ENCODE data around the gene PARD6B. TPM values are rescaled to one million over a fixed set of nuclear protein-coding genes. Genes with fewer than 3 reads are reported as not detected.
A peak's percentile ranks its signal among the peaks of the same experiment; 100 is the strongest.
"Not testable (repeated sequence)": the region's sequence is repeated elsewhere in the genome, so short reads cannot be mapped to it uniquely, and the experiment has no call there.

PARD6B gene, protein sequence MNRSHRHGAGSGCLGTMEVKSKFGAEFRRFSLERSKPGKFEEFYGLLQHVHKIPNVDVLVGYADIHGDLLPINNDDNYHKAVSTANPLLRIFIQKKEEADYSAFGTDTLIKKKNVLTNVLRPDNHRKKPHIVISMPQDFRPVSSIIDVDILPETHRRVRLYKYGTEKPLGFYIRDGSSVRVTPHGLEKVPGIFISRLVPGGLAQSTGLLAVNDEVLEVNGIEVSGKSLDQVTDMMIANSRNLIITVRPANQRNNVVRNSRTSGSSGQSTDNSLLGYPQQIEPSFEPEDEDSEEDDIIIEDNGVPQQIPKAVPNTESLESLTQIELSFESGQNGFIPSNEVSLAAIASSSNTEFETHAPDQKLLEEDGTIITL
- polyA plus RNA-seq (ENCODE audit: insufficient read depth in 1 of 5, insufficient read length in 5 of 5, low replicate concordance in 1 of 5) = 1 to 10 TPM; 5.2 to 8.3 (median 6.6) TPM
- long read RNA-seq, donor 1, full-length matches to known transcripts = 5 of 5 reads
- long read RNA-seq, donor 1, partial matches to known transcripts = 0 of 5 reads
- long read RNA-seq, donor 1, other reads (novel, unspliced or antisense) = 0 of 5 reads
- long read RNA-seq, donor 2 = 0 reads
- long read RNA-seq, donor 3, full-length matches to known transcripts = 3 of 3 reads
- long read RNA-seq, donor 3, partial matches to known transcripts = 0 of 3 reads
- long read RNA-seq, donor 3, other reads (novel, unspliced or antisense) = 0 of 3 reads
- long read RNA-seq, donor 4, full-length matches to known transcripts = 1 of 1 reads
- long read RNA-seq, donor 4, partial matches to known transcripts = 0 of 1 reads
- long read RNA-seq, donor 4, other reads (novel, unspliced or antisense) = 0 of 1 reads
- long read RNA-seq, donor 5, full-length matches to known transcripts = 3 of 3 reads
- long read RNA-seq, donor 5, partial matches to known transcripts = 0 of 3 reads
- long read RNA-seq, donor 5, other reads (novel, unspliced or antisense) = 0 of 3 reads
- long read RNA-seq, donor 6, full-length matches to known transcripts = 7 of 29 reads
- long read RNA-seq, donor 6, partial matches to known transcripts = 22 of 29 reads
- long read RNA-seq, donor 6, other reads (novel, unspliced or antisense) = 0 of 29 reads
- long read RNA-seq, donor 7, full-length matches to known transcripts = 2 of 2 reads
- long read RNA-seq, donor 7, partial matches to known transcripts = 0 of 2 reads
- long read RNA-seq, donor 7, other reads (novel, unspliced or antisense) = 0 of 2 reads
- long read RNA-seq, donor 8, full-length matches to known transcripts = 2 of 2 reads
- long read RNA-seq, donor 8, partial matches to known transcripts = 0 of 2 reads
- long read RNA-seq, donor 8, other reads (novel, unspliced or antisense) = 0 of 2 reads

DNA sequence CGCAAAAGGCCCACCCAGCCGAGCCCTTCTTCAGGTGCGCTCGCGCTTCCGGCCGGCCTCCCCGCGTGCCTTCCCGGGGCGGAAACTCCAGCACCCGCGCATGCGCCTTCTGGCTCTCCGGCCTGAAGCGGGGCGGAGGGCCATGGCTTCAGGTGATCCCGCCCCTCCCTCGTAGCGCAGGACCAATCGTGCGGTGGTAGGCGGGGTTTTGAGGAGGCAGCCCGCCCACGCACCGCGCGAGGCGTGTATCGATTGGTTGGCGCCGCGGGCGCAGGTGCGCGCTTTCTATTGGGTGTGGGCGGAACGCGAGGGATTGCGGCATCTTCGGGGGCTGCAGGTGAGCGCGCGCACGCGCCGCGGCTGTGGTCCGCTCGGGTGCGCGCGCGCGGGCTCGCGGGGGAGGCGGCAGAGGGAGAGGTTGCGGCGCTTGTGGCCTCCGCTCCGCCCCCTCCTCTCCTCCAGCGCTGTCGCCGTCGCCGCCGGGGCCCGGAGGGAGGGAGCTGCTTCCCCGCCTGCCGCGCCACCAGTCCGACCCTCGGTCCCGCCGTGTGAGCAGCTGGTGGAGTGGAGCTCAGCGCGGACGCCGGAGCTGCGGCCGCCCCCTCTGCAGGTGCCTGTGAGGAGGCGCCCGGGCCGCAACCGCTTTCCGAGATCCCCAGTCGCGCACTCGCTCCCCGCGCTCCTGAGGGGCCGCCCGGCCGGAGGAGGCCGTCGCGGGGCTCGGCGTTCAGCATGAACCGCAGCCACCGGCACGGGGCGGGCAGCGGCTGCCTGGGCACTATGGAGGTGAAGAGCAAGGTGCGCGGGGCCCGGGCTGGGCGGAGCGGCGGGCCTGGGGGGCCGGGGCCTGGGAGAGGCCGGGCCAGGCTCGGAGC, at the start of gene PARD6B:
TSS of gene PARD6B (plus strand) at position 526 of the 875 bp plus-strand sequence. CDS start at position 733, 207 bp downstream.
- DNase-seq = peak; percentile 95 to 96

DNA sequence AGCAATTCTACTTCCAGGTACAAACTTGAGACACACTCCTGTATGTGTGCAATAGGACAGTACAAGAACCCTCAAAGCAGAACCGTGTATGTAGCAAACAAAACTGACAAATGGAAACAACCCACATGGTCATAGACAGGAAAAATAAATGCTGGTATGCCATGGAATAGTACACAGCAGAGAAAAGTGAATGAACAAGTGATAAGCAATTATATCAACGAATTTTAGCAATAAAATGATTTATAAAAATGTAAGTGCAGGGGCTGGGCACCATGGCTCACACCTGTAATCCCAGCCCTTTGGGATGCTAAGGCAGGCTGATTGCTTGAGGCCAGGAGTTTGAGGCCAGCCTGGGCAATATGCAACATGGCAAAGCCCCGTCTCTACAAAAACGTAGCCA, 49.3 kb upstream of the PARD6B start:
- DNase-seq = no peak

DNA sequence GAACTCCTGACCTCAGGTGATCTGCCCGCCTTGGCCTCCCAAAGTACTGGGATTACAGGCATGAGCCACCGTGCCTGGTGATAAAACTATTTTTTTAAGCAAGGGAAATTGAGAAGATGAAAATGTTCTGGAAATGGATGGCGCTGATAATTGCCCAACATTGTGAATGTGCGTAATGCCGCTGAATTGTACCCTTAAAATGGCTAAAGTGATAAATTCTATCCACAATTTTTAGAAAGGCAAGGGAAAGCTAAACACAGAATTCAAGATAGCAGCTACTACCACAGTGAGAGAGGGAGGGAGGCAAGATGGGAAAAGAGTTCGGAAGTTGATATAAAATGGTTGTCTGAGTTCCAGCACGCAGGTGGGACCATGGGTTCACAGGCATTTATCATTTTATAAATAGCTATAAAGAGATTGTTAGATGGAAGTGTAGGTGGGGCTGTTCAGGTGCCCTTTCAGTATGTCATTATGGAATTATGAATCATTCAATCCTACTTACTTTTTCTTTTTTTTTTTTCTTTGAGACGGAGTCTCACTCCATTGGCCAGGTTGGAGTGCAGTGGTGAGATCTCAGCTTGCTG, 48.3 kb upstream of the PARD6B start:
- no peak for DNase-seq

DNA sequence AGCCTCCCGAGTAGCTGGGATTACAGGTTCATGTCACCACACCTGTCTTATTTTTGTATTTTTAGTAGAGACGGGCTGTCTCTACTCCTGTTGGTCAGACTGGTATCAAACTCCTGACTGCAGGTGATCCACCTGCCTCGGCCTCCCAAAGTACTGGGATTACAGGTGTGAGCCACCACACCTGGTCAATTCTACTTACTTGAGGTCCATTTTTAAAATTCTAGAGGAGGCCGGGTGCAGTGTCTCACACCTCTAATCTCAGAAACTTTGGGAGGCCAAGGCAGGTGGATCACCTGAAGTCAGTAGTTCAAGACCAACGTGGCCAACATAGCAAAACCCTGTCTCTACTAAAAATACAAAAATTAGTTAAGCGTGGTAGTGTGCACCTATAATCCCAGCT, 47.8 kb upstream of the PARD6B start:
- no peak for DNase-seq

DNA sequence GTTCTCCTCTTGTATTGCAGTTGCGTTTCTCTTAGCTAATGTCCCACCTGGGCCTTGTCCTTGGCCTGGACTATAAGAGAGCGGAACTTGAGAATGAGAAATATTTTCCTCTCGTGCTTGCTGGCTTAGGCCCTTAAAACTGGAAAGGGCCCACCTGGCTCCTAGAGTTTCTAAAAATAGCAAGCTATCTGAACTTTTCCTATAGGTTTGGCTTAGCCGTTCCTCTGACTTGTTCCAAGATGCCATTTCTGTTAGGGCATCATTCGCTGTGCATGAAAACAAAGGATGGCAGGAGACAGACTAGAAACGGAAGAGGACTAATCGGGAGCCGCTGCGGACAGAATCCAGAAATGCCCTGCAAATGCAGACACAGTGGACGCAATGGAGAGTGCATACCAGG, 44.6 kb upstream of the PARD6B start:
- DNase-seq = no peak

DNA sequence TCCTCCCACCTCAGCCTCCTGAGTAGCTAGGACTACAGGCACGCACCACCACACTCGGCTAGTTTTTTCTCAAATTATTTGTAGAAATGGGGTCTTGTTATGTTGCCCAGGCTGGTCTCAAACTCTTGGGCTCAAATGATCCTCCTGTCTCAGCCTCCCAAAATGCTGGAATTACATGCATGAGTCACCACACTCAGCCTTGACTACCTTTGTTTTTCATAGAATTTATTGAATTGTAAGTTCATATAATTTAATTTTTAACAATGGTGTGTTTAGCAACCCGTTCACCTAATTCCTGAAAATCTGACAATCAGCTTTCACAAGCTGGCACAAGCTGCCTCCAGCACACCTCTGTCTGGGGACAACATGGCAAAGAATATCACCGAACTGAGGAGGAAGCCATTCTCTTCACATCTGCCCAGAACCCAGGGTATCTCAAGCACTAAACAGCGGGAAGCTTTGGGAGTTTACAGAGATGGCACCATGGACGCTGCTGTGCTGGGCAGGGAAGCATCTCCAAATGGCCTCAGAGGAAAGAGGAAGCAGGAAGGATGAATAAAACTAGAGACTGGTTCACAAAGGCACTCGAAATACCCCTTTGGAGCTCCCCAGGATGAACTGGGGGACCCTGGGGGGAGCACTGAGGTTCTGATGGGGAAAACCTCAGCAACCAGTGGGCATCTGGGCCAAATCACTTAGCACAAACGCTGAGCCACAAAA, 43.0 kb upstream of the PARD6B start:
- DNase-seq = no peak

DNA sequence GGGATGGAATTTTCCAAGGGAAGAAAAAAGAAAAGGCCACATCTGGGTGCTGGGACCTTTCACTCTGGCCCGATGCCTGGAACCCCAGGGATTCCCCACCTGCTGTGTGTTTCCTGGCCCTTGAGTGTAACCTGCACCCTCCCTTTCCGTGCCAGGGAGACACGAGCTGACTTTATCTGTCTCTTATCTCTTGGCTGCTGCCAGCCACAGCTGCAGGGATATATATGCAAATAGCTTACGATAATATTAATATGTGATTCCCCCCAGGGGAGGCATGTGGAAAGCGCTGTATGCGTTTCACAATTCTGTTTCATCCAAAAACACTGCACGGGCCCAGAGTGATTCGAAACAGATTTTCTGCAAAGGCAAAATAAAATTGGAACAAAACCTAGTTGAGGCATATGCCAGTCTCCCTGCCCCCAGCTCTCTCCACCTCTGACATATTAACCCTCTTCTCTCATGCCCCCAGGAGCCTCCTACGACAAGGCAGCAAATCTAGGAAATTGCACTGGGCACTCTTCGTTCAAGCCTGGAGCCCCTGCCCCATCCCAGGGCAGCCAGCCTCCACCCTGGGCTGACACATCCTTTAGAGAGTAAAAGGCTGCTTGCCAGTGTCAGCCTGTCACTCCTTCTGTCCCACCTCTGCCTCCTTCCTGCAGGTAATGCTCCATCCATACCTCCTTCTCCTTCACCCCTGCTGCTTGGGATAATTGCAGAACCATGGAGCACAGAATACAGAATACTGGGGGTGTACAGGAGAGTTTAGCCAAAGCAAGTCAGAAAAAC, 41.3 kb upstream of the PARD6B start:
- DNase-seq = no peak

DNA sequence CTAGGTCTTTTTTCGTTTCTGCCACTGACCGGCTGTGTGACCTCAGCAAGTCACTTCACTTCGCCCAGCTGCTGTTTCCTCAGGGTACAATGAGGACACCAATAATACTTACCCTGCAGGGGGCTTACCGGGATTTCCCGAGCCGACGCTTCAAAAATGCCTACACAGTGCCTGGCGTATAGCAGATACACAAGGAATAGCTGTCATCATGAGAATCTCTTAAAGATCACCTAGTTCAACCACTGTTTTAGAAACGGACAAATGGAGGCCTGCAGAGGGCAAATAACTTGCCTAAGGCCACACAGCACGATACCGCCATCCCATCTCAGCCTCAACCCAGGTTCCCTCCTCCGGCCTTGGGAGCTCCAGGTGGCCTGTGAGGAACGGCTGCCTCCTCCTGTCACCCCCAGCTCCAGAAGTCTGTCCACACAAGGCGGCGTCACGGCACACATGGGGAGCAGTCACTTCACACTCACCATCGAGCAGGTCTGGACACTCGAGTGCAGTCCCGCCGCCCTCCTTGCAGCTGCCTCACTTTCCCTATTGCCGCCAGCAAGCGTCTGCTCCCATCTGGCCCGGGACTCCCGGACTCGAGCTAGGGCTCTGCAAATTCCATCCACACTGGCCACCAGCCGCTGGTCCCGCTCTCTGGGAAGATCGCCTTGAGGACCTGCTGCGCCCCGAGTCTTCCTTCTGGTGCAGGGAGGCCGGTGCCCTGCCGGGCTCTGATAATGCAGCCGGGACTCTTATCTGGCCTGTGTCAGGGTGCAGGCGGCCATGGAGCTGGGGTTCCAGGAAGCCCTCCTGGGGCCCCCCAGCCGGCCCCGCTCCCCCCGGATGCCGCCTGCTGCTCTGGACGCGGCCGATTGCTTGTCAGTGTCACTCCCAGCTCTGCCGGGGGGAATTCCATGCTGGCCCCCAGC, 40.5 kb upstream of the PARD6B start, which contains the start of gene RIPOR3:
TSS of gene RIPOR3 (minus strand) at position 893 of the 923 bp plus-strand sequence. CDS start at position 479, 414 bp downstream.
- no peak for DNase-seq

DNA sequence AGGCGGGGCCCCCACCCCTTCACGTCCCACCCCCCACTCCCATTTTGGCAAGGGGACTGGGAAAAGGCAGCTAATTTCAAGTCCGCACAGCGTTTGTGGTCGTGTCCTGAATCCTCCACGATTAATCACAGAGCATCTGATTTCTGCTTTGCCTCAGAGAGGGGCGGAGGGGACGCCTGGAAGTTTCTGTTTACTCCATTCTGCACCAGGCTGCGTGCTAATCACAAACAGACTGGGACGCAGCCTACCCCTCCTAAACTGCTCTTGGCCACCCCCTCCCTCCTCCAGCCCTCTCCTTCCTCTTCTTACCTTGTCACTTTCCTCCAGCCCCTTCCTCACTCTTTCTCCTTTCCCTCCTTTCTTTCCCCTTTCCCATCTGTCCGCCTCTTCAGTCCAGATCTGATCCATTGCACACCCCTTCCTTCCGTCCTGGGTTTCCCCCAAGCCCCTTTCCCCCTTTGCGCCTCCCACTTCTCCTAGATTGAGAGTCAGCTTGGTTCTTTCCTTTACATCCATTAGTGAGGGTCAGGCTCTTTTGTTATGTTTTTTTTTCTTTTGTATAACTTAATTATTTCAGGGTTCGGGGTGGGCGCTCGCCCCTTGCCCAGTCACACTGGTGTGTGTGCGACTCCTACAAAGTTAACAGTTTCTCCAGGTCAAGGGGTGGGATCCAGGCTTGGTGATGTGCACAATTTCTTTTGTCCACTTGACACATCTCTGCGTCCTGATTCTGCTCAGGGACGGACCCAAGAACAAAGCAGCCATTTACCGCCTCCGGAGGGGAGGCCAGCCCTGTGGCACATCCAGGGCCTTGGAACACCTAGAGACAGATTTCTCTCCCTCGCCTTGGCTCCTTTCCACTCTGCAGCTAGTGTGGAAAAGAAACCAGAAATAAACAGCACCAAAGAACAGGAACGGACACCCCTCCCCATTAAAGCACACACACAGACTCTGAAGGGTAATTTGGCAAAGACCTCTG, 39.5 kb upstream of the PARD6B start:
- no peak for DNase-seq

DNA sequence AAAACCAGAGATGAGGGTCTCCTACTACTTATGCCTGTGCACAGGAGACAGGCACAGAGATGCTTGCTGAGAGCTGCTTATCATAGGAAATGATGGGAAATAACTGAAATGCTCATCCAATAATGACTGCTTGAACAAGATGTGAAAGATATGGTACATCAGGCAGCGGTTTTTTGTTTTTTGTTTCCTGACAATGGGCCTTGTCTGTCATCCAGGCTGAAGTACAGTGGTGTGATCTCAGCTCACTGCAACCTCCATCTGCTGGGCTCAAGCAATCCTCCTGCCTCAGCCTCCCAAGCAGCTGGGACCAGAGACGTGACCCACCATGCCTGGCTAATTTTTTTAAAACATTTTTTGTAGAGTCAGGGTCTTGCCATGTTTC, 38.8 kb upstream of the PARD6B start:
- DNase-seq = no peak

DNA sequence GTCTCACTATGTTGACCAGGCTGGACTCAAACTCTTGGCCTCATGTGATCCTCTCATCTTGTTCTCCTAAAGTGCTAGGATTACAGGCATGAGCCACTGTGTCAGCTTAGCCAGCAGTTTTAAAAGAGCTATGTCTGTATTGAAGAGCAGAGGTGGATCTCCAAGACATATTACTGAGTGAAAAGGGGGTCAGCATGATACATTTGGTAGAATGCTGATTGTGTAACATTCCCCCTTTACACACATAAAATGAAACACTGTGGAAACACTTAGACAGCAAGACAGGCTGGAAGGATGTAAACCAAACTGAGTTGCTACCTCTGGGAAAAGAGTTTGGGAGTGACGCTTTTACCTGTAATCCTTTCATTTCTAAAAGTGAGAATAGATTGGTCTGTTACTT, 38.4 kb upstream of the PARD6B start:
- no peak for DNase-seq

DNA sequence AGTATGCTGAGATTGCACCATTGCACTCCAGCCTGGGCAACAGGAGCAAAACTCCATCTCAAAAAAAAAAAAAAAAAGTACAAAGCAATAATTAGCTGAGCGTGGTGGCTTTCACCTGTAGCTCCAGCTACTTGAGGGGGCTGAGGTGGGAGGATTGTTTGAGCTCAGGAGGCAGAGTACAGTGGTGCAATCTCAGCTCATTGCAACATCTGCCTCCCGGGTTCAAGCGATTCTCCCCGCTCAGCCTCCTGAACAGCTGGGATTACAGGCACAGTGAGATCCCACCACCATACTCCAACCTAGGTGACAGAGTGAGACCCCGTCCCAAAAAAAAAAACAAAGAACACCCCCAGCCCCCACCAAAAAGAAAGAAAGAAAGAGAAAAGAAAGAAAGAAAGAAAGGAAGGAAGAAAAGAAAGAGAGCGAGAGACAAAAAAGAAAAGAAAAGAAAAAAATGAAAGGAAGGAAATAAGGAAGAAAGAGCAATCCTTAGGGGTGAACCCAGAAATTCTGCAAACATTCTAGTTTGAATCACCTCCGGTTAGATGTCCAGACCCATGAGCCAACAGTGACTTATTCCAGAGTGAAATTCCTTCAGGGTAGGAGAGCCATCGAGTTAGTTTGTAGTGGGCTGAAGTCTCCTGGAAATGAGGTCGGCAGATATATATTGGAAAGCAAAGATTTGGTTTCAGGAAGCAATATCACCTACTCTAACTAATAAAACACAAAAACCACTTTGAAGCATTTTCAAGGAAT, 36.8 kb upstream of the PARD6B start:
- DNase-seq = no peak

DNA sequence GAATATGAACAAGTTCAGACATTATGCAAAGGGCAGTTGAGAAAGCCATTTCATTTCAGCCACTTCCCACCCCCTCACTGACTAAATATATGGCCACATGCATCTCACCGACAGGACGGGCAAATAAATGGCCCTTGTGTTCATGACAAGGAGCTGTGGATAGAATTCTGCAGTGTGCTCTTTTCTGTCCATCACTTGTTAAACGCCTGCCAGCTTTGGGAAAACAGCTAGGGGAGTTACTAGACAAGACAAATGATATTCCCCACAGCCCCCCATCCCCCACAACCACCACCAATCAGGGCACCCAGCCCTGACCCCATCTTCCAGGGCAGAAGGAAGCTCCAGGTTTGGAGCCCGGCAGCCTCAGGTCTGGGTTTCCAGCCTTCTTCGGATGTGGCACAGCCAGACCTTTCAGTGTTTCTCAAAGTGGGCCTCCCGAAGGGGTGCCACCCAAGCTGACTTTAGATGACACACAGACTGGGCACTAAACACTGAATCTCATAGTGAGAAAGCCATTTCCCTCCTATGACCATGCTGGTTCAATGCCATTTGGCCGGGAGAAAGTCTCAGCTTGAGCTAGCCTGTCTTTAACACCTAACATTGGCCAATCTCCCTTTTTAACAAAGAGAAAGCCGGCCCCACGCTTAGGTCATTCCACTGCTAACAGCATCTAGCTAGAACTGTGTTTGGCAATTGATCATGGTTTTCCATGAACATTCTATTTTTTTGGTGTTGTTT, 36.1 kb upstream of the PARD6B start:
- peak; percentile 51 to 70 for DNase-seq

DNA sequence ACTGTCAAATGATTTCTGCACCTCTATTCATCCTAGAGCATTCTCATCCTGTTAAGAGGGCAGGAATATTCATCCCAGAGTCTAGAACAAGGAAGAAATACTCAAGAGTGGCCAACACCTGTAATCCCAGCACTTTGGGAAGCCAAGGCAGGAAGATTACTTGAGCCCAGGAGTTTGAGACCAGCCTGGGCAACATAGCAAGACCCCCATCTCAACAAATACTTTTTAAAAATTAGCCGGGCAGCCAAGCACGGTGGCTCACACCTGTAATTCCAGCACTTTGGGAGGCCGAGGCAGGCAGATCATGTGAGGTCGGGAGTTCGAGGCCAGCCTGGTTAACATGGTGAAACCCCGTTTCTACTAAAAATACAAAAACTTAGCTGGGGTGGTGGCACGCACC, 33.1 kb upstream of the PARD6B start:
- DNase-seq = not testable (repeated sequence)

DNA sequence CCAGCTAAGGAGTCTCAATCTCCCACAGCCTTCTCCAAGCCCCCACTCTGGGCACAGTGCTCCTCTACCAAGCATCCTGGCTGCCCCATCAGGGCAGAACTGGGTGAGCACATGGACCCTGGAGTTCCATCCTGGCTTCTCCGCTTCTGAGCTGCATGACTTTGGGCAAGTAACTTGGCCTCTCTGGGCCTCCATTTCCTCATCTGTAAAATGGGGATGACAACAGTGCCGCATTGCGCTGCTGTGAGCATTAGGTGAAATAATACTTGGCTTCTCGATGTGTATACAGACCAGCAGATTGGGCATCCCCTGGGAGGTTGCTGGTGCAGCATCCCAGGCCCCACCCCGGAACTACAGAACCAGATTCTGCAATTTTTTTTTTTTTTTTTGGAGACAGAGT, 31.7 kb upstream of the PARD6B start:
- DNase-seq = no peak
